GM12874 (cell line): ENCODE results near the gene IRS1.

Experiments used
- TF ChIP-seq, protein P1 (sequence below): IDR thresholded peaks from 2 replicates; pipeline ENCODE4 v1.5.1; 2011; ENCODE audit warnings: low read depth, mild to moderate bottlenecking, control low read depth, low read length, moderate library complexity; ENCODE audit not compliant: insufficient read depth

Gene IRS1

DNA sequence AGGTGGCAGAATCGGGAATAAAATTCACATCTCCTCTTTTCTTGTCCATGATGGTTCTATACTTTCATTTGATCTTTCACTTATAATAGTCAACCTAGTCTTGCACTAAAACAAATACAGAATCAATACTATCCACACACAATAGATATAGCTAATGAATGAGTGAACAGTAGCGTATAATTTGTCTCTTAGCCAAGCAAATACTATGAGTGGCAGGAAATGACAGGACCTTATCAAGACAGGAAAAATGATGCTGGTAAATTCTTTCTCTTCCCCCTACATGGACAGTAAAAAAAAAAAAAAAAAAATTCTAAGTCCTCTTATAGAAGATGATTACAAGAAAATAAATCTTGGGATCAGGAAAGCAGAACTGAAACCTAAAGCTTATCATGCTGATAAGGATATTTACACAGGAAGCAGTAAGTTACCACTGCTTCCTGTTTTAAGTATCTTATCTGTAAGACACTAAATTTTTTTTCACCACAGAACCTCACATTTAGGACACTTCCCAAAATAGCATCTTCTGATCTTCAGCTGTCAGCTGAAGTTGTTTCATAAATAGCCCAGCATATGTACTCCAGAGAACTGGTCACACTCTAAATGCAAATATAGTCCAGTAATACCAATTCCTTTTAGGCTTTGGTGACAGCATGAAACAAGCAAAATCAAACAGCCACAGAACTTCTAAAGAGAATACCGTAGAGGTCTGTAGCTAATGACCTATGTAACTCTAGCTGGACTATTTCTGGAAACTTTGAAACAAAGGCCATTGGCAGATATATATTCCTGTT is 27.0 kb downstream of the IRS1 start:
- TF ChIP-seq, protein P1, sequence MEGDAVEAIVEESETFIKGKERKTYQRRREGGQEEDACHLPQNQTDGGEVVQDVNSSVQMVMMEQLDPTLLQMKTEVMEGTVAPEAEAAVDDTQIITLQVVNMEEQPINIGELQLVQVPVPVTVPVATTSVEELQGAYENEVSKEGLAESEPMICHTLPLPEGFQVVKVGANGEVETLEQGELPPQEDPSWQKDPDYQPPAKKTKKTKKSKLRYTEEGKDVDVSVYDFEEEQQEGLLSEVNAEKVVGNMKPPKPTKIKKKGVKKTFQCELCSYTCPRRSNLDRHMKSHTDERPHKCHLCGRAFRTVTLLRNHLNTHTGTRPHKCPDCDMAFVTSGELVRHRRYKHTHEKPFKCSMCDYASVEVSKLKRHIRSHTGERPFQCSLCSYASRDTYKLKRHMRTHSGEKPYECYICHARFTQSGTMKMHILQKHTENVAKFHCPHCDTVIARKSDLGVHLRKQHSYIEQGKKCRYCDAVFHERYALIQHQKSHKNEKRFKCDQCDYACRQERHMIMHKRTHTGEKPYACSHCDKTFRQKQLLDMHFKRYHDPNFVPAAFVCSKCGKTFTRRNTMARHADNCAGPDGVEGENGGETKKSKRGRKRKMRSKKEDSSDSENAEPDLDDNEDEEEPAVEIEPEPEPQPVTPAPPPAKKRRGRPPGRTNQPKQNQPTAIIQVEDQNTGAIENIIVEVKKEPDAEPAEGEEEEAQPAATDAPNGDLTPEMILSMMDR: no peak

- TF ChIP-seq, protein P1: no peak
Observed at GRCh38 chr2:226771067-226771466, 28.6 kb downstream of the IRS1 start.

GRCh38 chr2:226767056-226767813 is 32.4 kb downstream of the IRS1 start:
- TF ChIP-seq, protein P1: no peak

DNA sequence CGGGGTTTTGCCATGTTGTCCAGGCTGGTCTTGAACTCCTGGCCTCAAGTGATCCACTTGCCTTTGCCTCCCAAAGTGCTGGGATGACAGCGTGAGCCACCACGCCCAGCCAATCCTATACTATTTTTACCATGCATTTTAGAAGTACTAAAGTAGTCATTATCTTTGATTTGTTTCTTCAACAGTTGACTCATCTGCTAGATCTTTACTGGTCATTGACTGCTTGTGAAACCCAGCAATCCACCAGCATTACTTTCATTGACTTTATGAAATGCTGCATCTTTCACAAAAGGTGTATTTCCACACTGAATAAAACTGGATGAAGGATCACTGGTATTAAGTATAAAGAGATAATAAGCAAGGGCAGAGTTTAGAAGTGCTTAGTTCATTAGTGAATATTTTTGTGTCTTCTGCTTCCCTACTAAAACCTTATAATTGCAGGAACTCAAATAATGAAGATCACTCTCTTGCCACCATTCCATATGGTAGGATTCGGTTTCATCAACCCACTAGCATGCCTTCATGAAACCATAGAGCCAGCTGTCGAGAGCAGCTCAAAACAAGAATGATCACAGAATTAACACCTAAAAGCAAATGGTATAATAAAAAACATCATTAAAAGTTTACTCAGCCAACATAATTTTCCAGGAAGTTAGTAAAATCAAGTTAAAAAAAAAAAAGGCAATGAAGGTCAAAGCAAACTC is 33.1 kb downstream of the IRS1 start:
- TF ChIP-seq, protein P1: no peak

DNA sequence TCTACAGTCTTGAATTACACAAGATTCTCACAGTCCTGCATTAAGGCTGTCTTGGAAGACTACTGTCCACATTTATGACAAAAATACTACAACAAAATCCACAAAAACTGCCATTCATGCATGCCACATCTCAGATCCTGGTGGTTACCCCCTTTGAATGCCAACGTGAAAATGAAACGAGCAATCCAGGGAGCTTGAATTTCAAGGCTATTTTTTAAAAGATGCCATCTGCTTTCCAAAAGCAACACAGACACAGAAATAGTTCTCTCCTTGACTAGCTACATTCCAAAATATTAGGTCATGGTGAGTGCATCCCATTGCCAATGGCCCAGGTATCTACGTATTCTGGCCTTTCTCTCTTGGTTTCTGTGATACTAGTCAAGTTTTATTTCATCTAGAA is 36.3 kb downstream of the IRS1 start:
- TF ChIP-seq, protein P1: no peak

DNA sequence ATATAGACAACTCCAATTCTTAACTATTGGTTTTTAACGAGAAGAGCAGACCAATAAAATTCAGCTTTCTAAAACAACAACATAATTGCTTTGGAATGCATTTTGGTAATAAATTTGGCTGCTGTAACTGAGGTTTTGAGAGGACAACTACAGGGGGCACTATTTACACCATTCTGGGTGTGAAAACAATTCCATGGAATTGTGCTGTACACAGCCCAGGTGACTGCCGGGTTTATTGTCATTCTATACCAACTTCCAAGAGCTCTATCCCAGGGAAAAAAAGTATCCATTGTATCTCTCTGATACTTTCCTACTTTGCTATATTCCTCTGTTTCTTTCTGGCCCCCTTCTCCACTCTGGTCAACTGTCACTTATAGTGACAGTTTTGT is 38.4 kb downstream of the IRS1 start:
- TF ChIP-seq, protein P1: no peak

DNA sequence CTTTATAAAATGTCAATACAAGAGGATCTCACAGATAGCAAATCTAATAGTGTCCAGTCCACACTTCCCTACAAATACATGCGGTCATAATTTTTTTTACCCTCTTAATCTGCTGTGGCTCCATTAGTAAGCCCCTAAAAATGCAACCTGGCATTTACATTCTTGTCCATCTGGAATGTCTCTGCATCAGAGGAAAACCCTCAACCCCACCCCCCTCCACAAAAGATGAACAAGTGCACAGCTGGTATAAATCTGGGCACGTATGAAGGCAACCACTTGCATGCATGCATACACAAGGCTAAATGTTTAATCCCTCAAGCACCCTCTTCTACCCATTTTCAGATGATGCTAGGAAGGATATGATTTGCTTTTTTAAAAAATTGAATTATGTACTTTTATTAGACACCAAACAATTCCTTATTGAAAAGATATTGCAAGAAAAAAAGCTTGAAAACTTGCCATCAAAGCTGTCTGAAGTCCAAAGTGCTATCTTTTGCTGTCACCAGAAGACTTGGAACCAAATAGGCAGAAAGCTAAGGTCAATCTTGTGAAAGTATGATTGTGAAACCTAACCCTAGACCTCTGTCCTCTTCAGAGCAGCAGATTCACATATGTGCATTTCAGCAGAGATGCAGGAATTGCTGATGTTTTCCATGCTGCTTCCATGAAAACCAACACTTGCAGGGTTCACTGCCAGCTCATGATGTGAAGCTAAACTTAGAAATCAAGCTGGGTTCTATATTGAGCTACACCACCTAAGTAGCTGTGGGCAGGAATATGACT is 39.0 kb downstream of the IRS1 start:
- TF ChIP-seq, protein P1: no peak
